GM23338 (cell line): ENCODE results near the gene DDA1. TPM values are rescaled to one million over a fixed set of nuclear protein-coding genes. Genes with fewer than 3 reads are reported as not detected.

Source experiments
- ATAC-seq: fragments of 200-7000 bp; cut with Tn5 transposase; 3 replicates; pipeline ENCODE4 v1.9.1; 2020
- DNase-seq: peaks from one replicate; pipeline ENCODE4 v3.0.0-alpha.2; 2015; ENCODE audit warnings: low spot score
- H2AFZ ChIP-seq: fragments of 200-600 bp; sonication (generic); 2 replicates; pipeline ENCODE4 v1.8.0; 2016; ENCODE audit warnings: antibody characterized with exemption, mild to moderate bottlenecking, moderate library complexity
- H3F3A ChIP-seq: fragments of 200-600 bp; sonication (generic); replicated peaks from 2 replicates; pipeline ENCODE4 v1.8.0; 2017; ENCODE audit warnings: antibody characterized with exemption, mixed run types, low read depth
- H3K27ac ChIP-seq: fragments of 200-600 bp; sonication (generic); 2 replicates; pipeline ENCODE4 v1.6.1; 2016; ENCODE audit warnings: low read depth
- H3K27me3 ChIP-seq: fragments of 200-600 bp; sonication (generic); 2 replicates; pipeline ENCODE4 v1.8.0; 2016; ENCODE audit warnings: mild to moderate bottlenecking, mixed run types, moderate library complexity; ENCODE audit not compliant: insufficient read depth
- H3K36me3 ChIP-seq: fragments of 200-600 bp; sonication (generic); 2 replicates; pipeline ENCODE4 v1.8.0; 2016; ENCODE audit warnings: mild to moderate bottlenecking; ENCODE audit not compliant: insufficient read depth
- H3K4me1 ChIP-seq: fragments of 200-600 bp; sonication (generic); 2 replicates; pipeline ENCODE4 v1.8.0; 2016; ENCODE audit warnings: mild to moderate bottlenecking, moderate library complexity; ENCODE audit not compliant: insufficient read depth
- H3K4me2 ChIP-seq: fragments of 200-600 bp; sonication (generic); 2 replicates; pipeline ENCODE4 v1.7.1; 2017; ENCODE audit warnings: mixed run types
- H3K4me3 ChIP-seq: fragments of 200-600 bp; sonication (generic); 2 replicates; pipeline ENCODE4 v1.6.1; 2016; ENCODE audit warnings: mixed run types
- H3K79me2 ChIP-seq: fragments of 200-600 bp; sonication (generic); replicated peaks from 2 replicates; pipeline ENCODE4 v1.8.0; 2017; ENCODE audit warnings: mild to moderate bottlenecking; ENCODE audit not compliant: insufficient read depth
- H3K9me2 ChIP-seq: fragments of 200-600 bp; sonication (generic); 2 replicates; pipeline ENCODE4 v1.8.0; 2017; ENCODE audit not compliant: insufficient read depth
- H4K20me1 ChIP-seq: fragments of 200-600 bp; sonication (generic); replicated peaks from 2 replicates; pipeline ENCODE4 v1.8.0; 2017; ENCODE audit warnings: mild to moderate bottlenecking; ENCODE audit not compliant: insufficient read depth
- H3K27ac Mint-ChIP-seq: 2 replicates; pipeline ENCODE4 v1.8.0; 2020; ENCODE audit warnings: inconsistent platforms, mild to moderate bottlenecking, moderate library complexity, mixed read lengths
- H3K27me3 Mint-ChIP-seq: 3 replicates; pipeline ENCODE4 v1.8.0; 2022; ENCODE audit warnings: low read depth, mild to moderate bottlenecking, moderate library complexity, mixed read lengths, inconsistent platforms; ENCODE audit not compliant: insufficient read depth, poor library complexity
- H3K36me3 Mint-ChIP-seq: 3 replicates; pipeline ENCODE4 v1.8.0; 2021; ENCODE audit warnings: low read depth, mild to moderate bottlenecking, inconsistent platforms, moderate library complexity, mixed read lengths
- H3K4me1 Mint-ChIP-seq: 3 replicates; pipeline ENCODE4 v1.8.0; 2020; ENCODE audit warnings: mild to moderate bottlenecking, inconsistent platforms, mixed read lengths
- H3K4me3 Mint-ChIP-seq: 3 replicates; pipeline ENCODE4 v1.8.0; 2021; ENCODE audit warnings: moderate library complexity, mild to moderate bottlenecking, inconsistent platforms, mixed read lengths
- H3K9me3 Mint-ChIP-seq: 3 replicates; pipeline ENCODE4 v1.8.0; 2020; ENCODE audit warnings: moderate library complexity, mild to moderate bottlenecking, inconsistent platforms, mixed read lengths
- EZH2 ChIP-seq: fragments of 200-600 bp; sonication (generic); IDR thresholded peaks from one replicate; pipeline ENCODE4 v1.8.0; 2017; ENCODE audit warnings: antibody characterized with exemption, mild to moderate bottlenecking, low read depth; ENCODE audit not compliant: unreplicated experiment
- JUNB ChIP-seq: IDR thresholded peaks from one replicate; pipeline ENCODE4 v1.6.1; 2016; ENCODE audit warnings: antibody characterized with exemption; ENCODE audit not compliant: unreplicated experiment
- POLR2AphosphoS5 ChIP-seq: IDR thresholded peaks from 2 replicates; pipeline ENCODE4 v1.6.1; 2016; ENCODE audit warnings: antibody characterized with exemption, low read depth
- polyA plus RNA-seq: library from polyadenylated mRNA; unstranded; fragments of >200 nt; fragmentation: Nextera tagmentation; extraction: Ambion mirVana; gene quantifications from 2 replicates; pipeline ENCODE4 v1.2.1, GENCODE V29; 2016
- total RNA-seq: library from RNA; depleted of rRNA; stranded (reverse); fragments of >200 nt; shearing (Covaris generic); gene quantifications from 2 replicates; pipeline ENCODE4 v1.2.3, GENCODE V29; 2014
- TF ChIP-seq, protein P1 (sequence below): IDR thresholded peaks from one replicate; pipeline ENCODE4 v1.6.1; 2018; ENCODE audit warnings: antibody characterized with exemption; ENCODE audit not compliant: unreplicated experiment

Gene DDA1
- total and polyA plus RNA-seq, 2 experiments from 2014 or later, result 34.6 to 107 TPM

GRCh38 chr19:17332360-17332676, 23.0 kb downstream of the DDA1 start:
- Histone ChIP-seq H4K20me1 (no peaks in the 10 kb centered on the region), H3K79me2 (no peaks in the 10 kb centered on the region), H3K4me1 (peaks cover 2% of the 10 kb centered on the region; the same call in 1 of the 2 replicates), H3F3A (peaks cover 20% of the 10 kb centered on the region), H3K27me3 (peaks cover 9% of the 10 kb centered on the region; the same call in 1 of the 2 replicates), H3K4me3 (no peak overlapping the region), H3K36me3 (no peaks in the 10 kb centered on the region), H2AFZ (no peak overlapping the region), H3K4me2 (no peak overlapping the region), H3K9me2 (no peaks in the 10 kb centered on the region), H3K27ac (no peak overlapping the region)
- H3K4me1 Mint-ChIP-seq, result peaks cover 22% of the 10 kb centered on the region
- peaks cover 19% of the 10 kb centered on the region for H3K27me3 Mint-ChIP-seq
- peaks cover 5% of the 10 kb centered on the region; the same call in 2 of the 3 replicates for H3K9me3 Mint-ChIP-seq
- no peak overlapping the region for H3K4me3 Mint-ChIP-seq
- H3K36me3 Mint-ChIP-seq, result peaks cover 18% of the 10 kb centered on the region
- no peak overlapping the region for H3K27ac Mint-ChIP-seq
- TF ChIP-seq, protein P1, sequence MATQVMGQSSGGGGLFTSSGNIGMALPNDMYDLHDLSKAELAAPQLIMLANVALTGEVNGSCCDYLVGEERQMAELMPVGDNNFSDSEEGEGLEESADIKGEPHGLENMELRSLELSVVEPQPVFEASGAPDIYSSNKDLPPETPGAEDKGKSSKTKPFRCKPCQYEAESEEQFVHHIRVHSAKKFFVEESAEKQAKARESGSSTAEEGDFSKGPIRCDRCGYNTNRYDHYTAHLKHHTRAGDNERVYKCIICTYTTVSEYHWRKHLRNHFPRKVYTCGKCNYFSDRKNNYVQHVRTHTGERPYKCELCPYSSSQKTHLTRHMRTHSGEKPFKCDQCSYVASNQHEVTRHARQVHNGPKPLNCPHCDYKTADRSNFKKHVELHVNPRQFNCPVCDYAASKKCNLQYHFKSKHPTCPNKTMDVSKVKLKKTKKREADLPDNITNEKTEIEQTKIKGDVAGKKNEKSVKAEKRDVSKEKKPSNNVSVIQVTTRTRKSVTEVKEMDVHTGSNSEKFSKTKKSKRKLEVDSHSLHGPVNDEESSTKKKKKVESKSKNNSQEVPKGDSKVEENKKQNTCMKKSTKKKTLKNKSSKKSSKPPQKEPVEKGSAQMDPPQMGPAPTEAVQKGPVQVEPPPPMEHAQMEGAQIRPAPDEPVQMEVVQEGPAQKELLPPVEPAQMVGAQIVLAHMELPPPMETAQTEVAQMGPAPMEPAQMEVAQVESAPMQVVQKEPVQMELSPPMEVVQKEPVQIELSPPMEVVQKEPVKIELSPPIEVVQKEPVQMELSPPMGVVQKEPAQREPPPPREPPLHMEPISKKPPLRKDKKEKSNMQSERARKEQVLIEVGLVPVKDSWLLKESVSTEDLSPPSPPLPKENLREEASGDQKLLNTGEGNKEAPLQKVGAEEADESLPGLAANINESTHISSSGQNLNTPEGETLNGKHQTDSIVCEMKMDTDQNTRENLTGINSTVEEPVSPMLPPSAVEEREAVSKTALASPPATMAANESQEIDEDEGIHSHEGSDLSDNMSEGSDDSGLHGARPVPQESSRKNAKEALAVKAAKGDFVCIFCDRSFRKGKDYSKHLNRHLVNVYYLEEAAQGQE, result peak; percentile 70
- TF ChIP-seq JUNB, result no peak
- no peak for ATAC-seq
- no peak for DNase-seq

GRCh38 chr19:17332677-17333581, 23.6 kb downstream of the DDA1 start:
- no peaks in the 10 kb centered on the region for H3K9me2 ChIP-seq
- peaks cover 18% of the 10 kb centered on the region for H3K36me3 Mint-ChIP-seq
- H3K4me2 ChIP-seq, result 0 out of 2 replicates have a peak overlapping the region, but pooled peaks have one; percentile 20
- peaks cover 14% of the 10 kb centered on the region for H3F3A ChIP-seq
- peaks cover 19% of the 10 kb centered on the region for H3K27me3 Mint-ChIP-seq
- H3K79me2 ChIP-seq, result no peaks in the 10 kb centered on the region
- H4K20me1 ChIP-seq, result no peaks in the 10 kb centered on the region
- DNase-seq (peak; percentile 94), ATAC-seq (peak; percentile 6)
- peaks cover 9% of the 10 kb centered on the region; the same call in 1 of the 2 replicates for H3K27me3 ChIP-seq
- peak overlapping the region; percentile 12; the same call in 1 of the 2 replicates for H3K4me3 ChIP-seq
- no peak overlapping the region for H3K27ac Mint-ChIP-seq
- H3K36me3 ChIP-seq, result no peaks in the 10 kb centered on the region
- TF ChIP-seq EZH2, result no peak
- TF ChIP-seq POLR2AphosphoS5, result peak; percentile 46
- H2AFZ ChIP-seq, result no peak overlapping the region
- H3K9me3 Mint-ChIP-seq, result peaks cover 5% of the 10 kb centered on the region; the same call in 2 of the 3 replicates
- H3K27ac ChIP-seq, result no peak overlapping the region
- peak overlapping the region; percentile 51 for H3K4me3 Mint-ChIP-seq
- no peaks in the 10 kb centered on the region; the same call in 1 of the 2 replicates for H3K4me1 ChIP-seq
- H3K4me1 Mint-ChIP-seq, result peaks cover 20% of the 10 kb centered on the region
